Neural progenitor cell (in vitro differentiated cells): ENCODE results near the gene EHF. TPM values are rescaled to one million over a fixed set of nuclear protein-coding genes. Genes with fewer than 3 reads are reported as not detected.

Experiments used
- DNase-seq: peaks from one replicate; pipeline ENCODE4 v3.0.0-alpha.2; 2016; ENCODE audit warnings: low spot score
- H2AFZ ChIP-seq: fragments of 200-600 bp; sonication (generic); replicated peaks from 2 replicates; pipeline ENCODE4 v1.6.1; 2016; ENCODE audit warnings: antibody characterized with exemption
- H3F3A ChIP-seq: fragments of 200-600 bp; sonication (generic); 2 replicates; pipeline ENCODE4 v1.6.1; 2016; ENCODE audit warnings: antibody characterized with exemption, low read depth
- H3K27ac ChIP-seq: fragments of 200-600 bp; sonication (generic); 2 replicates; pipeline ENCODE4 v1.5.1; 2016; ENCODE audit warnings: mild to moderate bottlenecking
- H3K27me3 ChIP-seq: fragments of 200-600 bp; sonication (generic); 2 replicates; pipeline ENCODE4 v1.6.1; 2016; ENCODE audit warnings: mild to moderate bottlenecking, moderate library complexity
- H3K36me3 ChIP-seq: fragments of 200-600 bp; sonication (generic); 2 replicates; pipeline ENCODE4 v1.5.1; 2016
- H3K4me1 ChIP-seq: fragments of 200-600 bp; sonication (generic); 2 replicates; pipeline ENCODE4 v1.6.1; 2016; ENCODE audit warnings: mixed run types
- H3K4me2 ChIP-seq: fragments of 200-600 bp; sonication (generic); 2 replicates; pipeline ENCODE4 v1.6.1; 2016
- H3K4me3 ChIP-seq: fragments of 200-600 bp; sonication (generic); 2 replicates; pipeline ENCODE4 v1.5.1; 2016
- H3K79me2 ChIP-seq: fragments of 200-600 bp; sonication (generic); 2 replicates; pipeline ENCODE4 v1.6.1; 2016; ENCODE audit warnings: low read depth
- H3K9ac ChIP-seq: fragments of 200-600 bp; sonication (generic); 2 replicates; pipeline ENCODE4 v1.6.1; 2016
- H3K9me3 ChIP-seq: fragments of 200-600 bp; sonication (generic); 2 replicates; pipeline ENCODE4 v1.5.1; 2016; ENCODE audit warnings: low read depth
- H4K20me1 ChIP-seq: fragments of 200-600 bp; sonication (generic); 2 replicates; pipeline ENCODE4 v1.6.1; 2016; ENCODE audit warnings: low read depth
- H3K27ac Mint-ChIP-seq: 3 replicates; pipeline ENCODE4 v1.8.0; 2021; ENCODE audit warnings: mixed read lengths
- H3K27me3 Mint-ChIP-seq: 2 replicates; pipeline ENCODE4 v1.8.0; 2022; ENCODE audit warnings: low read depth, mild to moderate bottlenecking, inconsistent platforms, moderate library complexity, mixed read lengths; ENCODE audit not compliant: insufficient read depth
- H3K36me3 Mint-ChIP-seq: 3 replicates; pipeline ENCODE4 v1.8.0; 2021; ENCODE audit warnings: mixed read lengths
- H3K4me1 Mint-ChIP-seq: 3 replicates; pipeline ENCODE4 v1.8.0; 2021; ENCODE audit warnings: mixed read lengths
- H3K4me3 Mint-ChIP-seq: 3 replicates; pipeline ENCODE4 v1.8.0; 2021; ENCODE audit warnings: mild to moderate bottlenecking, moderate library complexity, mixed read lengths
- H3K9me3 Mint-ChIP-seq: 3 replicates; pipeline ENCODE4 v1.8.0; 2020; ENCODE audit warnings: mixed read lengths
- CTCF ChIP-seq: fragments of 200-600 bp; sonication (generic); IDR thresholded peaks from 2 replicates; pipeline ENCODE4 v1.5.1; 2017; ENCODE audit warnings: antibody characterized with exemption, mild to moderate bottlenecking
- EZH2 ChIP-seq: fragments of 200-600 bp; sonication (generic); IDR thresholded peaks from 2 replicates; pipeline ENCODE4 v1.6.1; 2017; ENCODE audit warnings: antibody characterized with exemption, mild to moderate bottlenecking, moderate library complexity
- EZH2phosphoT487 ChIP-seq: fragments of 200-600 bp; sonication (generic); IDR thresholded peaks from 2 replicates; pipeline ENCODE4 v1.6.1; 2017; ENCODE audit warnings: antibody characterized with exemption
- total RNA-seq: library from RNA; depleted of rRNA; stranded (reverse); fragments of >200 nt; gene quantifications from 2 replicates; pipeline ENCODE4 v1.2.3, GENCODE V29; 2015; ENCODE audit warnings: low replicate concordance

Gene EHF
- total RNA-seq, 1 donor from 2014 or later: not detected

GRCh38 chr11:34653031-34653430 lies 32.1 kb downstream of the EHF start:
- Histone ChIP-seq H3K9ac (no peak overlapping the region), H3K27ac (peak overlapping the region; percentile 15), H3K4me1 (peaks cover 31% of the 10 kb centered on the region), H3K9me3 (no peaks in the 10 kb centered on the region), H2AFZ (peak overlapping the region; percentile 37), H3K4me3 (no peak overlapping the region), H4K20me1 (no peaks in the 10 kb centered on the region), H3K36me3 (no peaks in the 10 kb centered on the region), H3K79me2 (no peaks in the 10 kb centered on the region), H3F3A (no peaks in the 10 kb centered on the region), H3K27me3 (no peaks in the 10 kb centered on the region), H3K4me2 (no peak overlapping the region)
- Mint-ChIP-seq H3K4me3 (no peak overlapping the region), H3K9me3 (peaks cover 2% of the 10 kb centered on the region), H3K36me3 (peaks cover 1% of the 10 kb centered on the region), H3K27ac (peak overlapping the region; percentile 79), H3K27me3 (peaks cover 7% of the 10 kb centered on the region), H3K4me1 (peaks cover 42% of the 10 kb centered on the region)
- no peak for DNase-seq
- no peak for TF ChIP-seq EZH2
- TF ChIP-seq EZH2phosphoT487: no peak
- TF ChIP-seq CTCF: no peak

- Histone ChIP-seq H3K4me3 (no peak overlapping the region), H3K36me3 (no peaks in the 10 kb centered on the region), H3K9me3 (no peaks in the 10 kb centered on the region), H3K9ac (no peak overlapping the region), H3K27ac (no peak overlapping the region), H4K20me1 (no peaks in the 10 kb centered on the region), H3K27me3 (no peaks in the 10 kb centered on the region), H3K4me2 (no peak overlapping the region), H3K79me2 (no peaks in the 10 kb centered on the region), H3F3A (no peaks in the 10 kb centered on the region), H2AFZ (no peak overlapping the region), H3K4me1 (peaks cover 31% of the 10 kb centered on the region)
- H3K9me3 Mint-ChIP-seq: peaks cover 2% of the 10 kb centered on the region
- peak overlapping the region; percentile 67 for H3K27ac Mint-ChIP-seq
- DNase-seq: peak; percentile 11
- peaks cover 42% of the 10 kb centered on the region for H3K4me1 Mint-ChIP-seq
- no peak overlapping the region for H3K4me3 Mint-ChIP-seq
- H3K27me3 Mint-ChIP-seq: peaks cover 7% of the 10 kb centered on the region
- H3K36me3 Mint-ChIP-seq: peaks cover 1% of the 10 kb centered on the region
- no peak for TF ChIP-seq EZH2
Measured at GRCh38 chr11:34653851-34654482, 33.1 kb downstream of the EHF start.

GRCh38 chr11:34654483-34655334 lies 33.8 kb downstream of the EHF start:
- DNase-seq: no peak
- Histone ChIP-seq H3K4me2 (no peak overlapping the region), H3K9me3 (no peaks in the 10 kb centered on the region), H3K27me3 (no peaks in the 10 kb centered on the region), H4K20me1 (no peaks in the 10 kb centered on the region), H3F3A (no peaks in the 10 kb centered on the region), H2AFZ (peak overlapping the region; percentile 50), H3K9ac (no peak overlapping the region), H3K4me1 (peaks cover 31% of the 10 kb centered on the region), H3K79me2 (no peaks in the 10 kb centered on the region), H3K36me3 (no peaks in the 10 kb centered on the region), H3K27ac (no peak overlapping the region), H3K4me3 (no peak overlapping the region)
- H3K4me1 Mint-ChIP-seq: peaks cover 42% of the 10 kb centered on the region
- H3K36me3 Mint-ChIP-seq: peaks cover 1% of the 10 kb centered on the region
- H3K27me3 Mint-ChIP-seq: peaks cover 5% of the 10 kb centered on the region
- no peak overlapping the region for H3K4me3 Mint-ChIP-seq
- peaks cover 2% of the 10 kb centered on the region for H3K9me3 Mint-ChIP-seq
- no peak for TF ChIP-seq EZH2
- no peak for TF ChIP-seq EZH2phosphoT487
- TF ChIP-seq CTCF: no peak
- peak overlapping the region; percentile 67 for H3K27ac Mint-ChIP-seq
